ENCODE results near the gene IGFBP4.
A peak's percentile ranks its signal among the peaks of the same experiment; 100 is the strongest.

Gene IGFBP4

GRCh38 chr17:40443988-40444899 lies 994 bp downstream of the IGFBP4 start:
- Histone ChIP-seq H3K27ac (ENCODE audit: insufficient read depth, low read depth, low read length, poor library complexity, severe bottlenecking) (no peak overlapping the region), H3K4me1 (ENCODE audit: control insufficient read depth, insufficient read depth, low read length) (peaks cover 16% of the 10 kb centered on the region), H3K9me3 (ENCODE audit: control insufficient read depth, low read length) (no peaks in the 10 kb centered on the region), H3K36me3 (ENCODE audit: control insufficient read depth, insufficient read depth, low read length) (no peaks in the 10 kb centered on the region), H3K27me3 (ENCODE audit: control insufficient read depth, insufficient read depth, low read length, poor library complexity, severe bottlenecking) (peaks cover 10% of the 10 kb centered on the region), H3K4me3 (ENCODE audit: insufficient read depth, low read depth, low read length) (peak overlapping the region; percentile 54)
- 12 to 16% methylated on average over 13 to 14 of the region's 15 CpGs for WGBS, 2 experiments

GRCh38 chr17:40445751-40446468 lies 2.7 kb downstream of the IGFBP4 start:
- H3K27me3 ChIP-seq (ENCODE audit: control insufficient read depth, insufficient read depth, low read length, poor library complexity, severe bottlenecking) = peaks cover 10% of the 10 kb centered on the region
- H3K36me3 ChIP-seq (ENCODE audit: control insufficient read depth, insufficient read depth, low read length) = no peaks in the 10 kb centered on the region
- peaks cover 23% of the 10 kb centered on the region for H3K4me1 ChIP-seq (ENCODE audit: control insufficient read depth, insufficient read depth, low read length)
- WGBS, 2 experiments = 95% methylated on average over 10 to 11 of the region's 11 CpGs
- no peak overlapping the region for H3K4me3 ChIP-seq (ENCODE audit: insufficient read depth, low read depth, low read length)
- no peak overlapping the region for H3K27ac ChIP-seq (ENCODE audit: insufficient read depth, low read depth, low read length, poor library complexity, severe bottlenecking)
- no peaks in the 10 kb centered on the region for H3K9me3 ChIP-seq (ENCODE audit: control insufficient read depth, low read length)

GRCh38 chr17:40447148-40447644 lies 3.9 kb downstream of the IGFBP4 start:
- Histone ChIP-seq H3K4me1 (ENCODE audit: control insufficient read depth, insufficient read depth, low read length) (peaks cover 23% of the 10 kb centered on the region), H3K27ac (ENCODE audit: insufficient read depth, low read depth, low read length, poor library complexity, severe bottlenecking) (no peak overlapping the region), H3K4me3 (ENCODE audit: insufficient read depth, low read depth, low read length) (no peak overlapping the region), H3K27me3 (ENCODE audit: control insufficient read depth, insufficient read depth, low read length, poor library complexity, severe bottlenecking) (peaks cover 10% of the 10 kb centered on the region), H3K9me3 (ENCODE audit: control insufficient read depth, low read length) (no peaks in the 10 kb centered on the region), H3K36me3 (ENCODE audit: control insufficient read depth, insufficient read depth, low read length) (no peaks in the 10 kb centered on the region)
- WGBS, 2 experiments = 91 to 96% methylated on average over 8 of the region's 8 CpGs

- H3K27ac ChIP-seq (ENCODE audit: insufficient read depth, low read depth, low read length, poor library complexity, severe bottlenecking) = no peak overlapping the region
- H3K4me1 ChIP-seq (ENCODE audit: control insufficient read depth, insufficient read depth, low read length) = peaks cover 23% of the 10 kb centered on the region
- peaks cover 7% of the 10 kb centered on the region for H3K27me3 ChIP-seq (ENCODE audit: control insufficient read depth, insufficient read depth, low read length, poor library complexity, severe bottlenecking)
- H3K36me3 ChIP-seq (ENCODE audit: control insufficient read depth, insufficient read depth, low read length) = no peaks in the 10 kb centered on the region
- H3K4me3 ChIP-seq (ENCODE audit: insufficient read depth, low read depth, low read length) = no peak overlapping the region
- 95 to 96% methylated on average over 4 of the region's 4 CpGs for WGBS, 2 experiments
- no peaks in the 10 kb centered on the region for H3K9me3 ChIP-seq (ENCODE audit: control insufficient read depth, low read length)
Measured at GRCh38 chr17:40447806-40448205, 4.6 kb downstream of the IGFBP4 start.

GRCh38 chr17:40448213-40448638 lies 5.0 kb downstream of the IGFBP4 start:
- H3K27ac ChIP-seq (ENCODE audit: insufficient read depth, low read depth, low read length, poor library complexity, severe bottlenecking) = no peak overlapping the region
- no peaks in the 10 kb centered on the region for H3K9me3 ChIP-seq (ENCODE audit: control insufficient read depth, low read length)
- H3K36me3 ChIP-seq (ENCODE audit: control insufficient read depth, insufficient read depth, low read length) = no peaks in the 10 kb centered on the region
- peaks cover 7% of the 10 kb centered on the region for H3K27me3 ChIP-seq (ENCODE audit: control insufficient read depth, insufficient read depth, low read length, poor library complexity, severe bottlenecking)
- no peak overlapping the region for H3K4me3 ChIP-seq (ENCODE audit: insufficient read depth, low read depth, low read length)
- 87% methylated on average over 8 of the region's 8 CpGs for WGBS, 2 experiments
- peaks cover 23% of the 10 kb centered on the region for H3K4me1 ChIP-seq (ENCODE audit: control insufficient read depth, insufficient read depth, low read length)

- no peaks in the 10 kb centered on the region for H3K36me3 ChIP-seq (ENCODE audit: control insufficient read depth, insufficient read depth, low read length)
- no peak overlapping the region for H3K27ac ChIP-seq (ENCODE audit: insufficient read depth, low read depth, low read length, poor library complexity, severe bottlenecking)
- H3K4me1 ChIP-seq (ENCODE audit: control insufficient read depth, insufficient read depth, low read length) = peaks cover 22% of the 10 kb centered on the region
- WGBS, 2 experiments = 93 to 94% methylated on average over 6 to 7 of the region's 7 CpGs
- H3K9me3 ChIP-seq (ENCODE audit: control insufficient read depth, low read length) = no peaks in the 10 kb centered on the region
- H3K27me3 ChIP-seq (ENCODE audit: control insufficient read depth, insufficient read depth, low read length, poor library complexity, severe bottlenecking) = peaks cover 7% of the 10 kb centered on the region
- H3K4me3 ChIP-seq (ENCODE audit: insufficient read depth, low read depth, low read length) = no peak overlapping the region
Measured at GRCh38 chr17:40448639-40449261, 5.5 kb downstream of the IGFBP4 start.

- 77 to 88% methylated on average over 3 of the region's 3 CpGs for WGBS, 2 experiments
- Histone ChIP-seq H3K36me3 (ENCODE audit: control insufficient read depth, insufficient read depth, low read length) (no peaks in the 10 kb centered on the region), H3K27me3 (ENCODE audit: control insufficient read depth, insufficient read depth, low read length, poor library complexity, severe bottlenecking) (no peaks in the 10 kb centered on the region), H3K4me3 (ENCODE audit: insufficient read depth, low read depth, low read length) (no peak overlapping the region), H3K27ac (ENCODE audit: insufficient read depth, low read depth, low read length, poor library complexity, severe bottlenecking) (no peak overlapping the region), H3K4me1 (ENCODE audit: control insufficient read depth, insufficient read depth, low read length) (peaks cover 11% of the 10 kb centered on the region), H3K9me3 (ENCODE audit: control insufficient read depth, low read length) (no peaks in the 10 kb centered on the region)
Measured at GRCh38 chr17:40450175-40450574, 6.9 kb downstream of the IGFBP4 start.

- Histone ChIP-seq H3K36me3 (ENCODE audit: control insufficient read depth, insufficient read depth, low read length) (peaks cover 4% of the 10 kb centered on the region), H3K27ac (ENCODE audit: insufficient read depth, low read depth, low read length, poor library complexity, severe bottlenecking) (no peak overlapping the region), H3K4me3 (ENCODE audit: insufficient read depth, low read depth, low read length) (no peak overlapping the region), H3K9me3 (ENCODE audit: control insufficient read depth, low read length) (no peaks in the 10 kb centered on the region), H3K4me1 (ENCODE audit: control insufficient read depth, insufficient read depth, low read length) (peaks cover 7% of the 10 kb centered on the region), H3K27me3 (ENCODE audit: control insufficient read depth, insufficient read depth, low read length, poor library complexity, severe bottlenecking) (no peaks in the 10 kb centered on the region)
- 93 to 95% methylated on average over 6 of the region's 6 CpGs for WGBS, 2 experiments
Measured at GRCh38 chr17:40451420-40451819, 8.2 kb downstream of the IGFBP4 start.

- peaks cover 4% of the 10 kb centered on the region for H3K36me3 ChIP-seq (ENCODE audit: control insufficient read depth, insufficient read depth, low read length)
- no peak overlapping the region for H3K4me3 ChIP-seq (ENCODE audit: insufficient read depth, low read depth, low read length)
- H3K9me3 ChIP-seq (ENCODE audit: control insufficient read depth, low read length) = no peaks in the 10 kb centered on the region
- H3K4me1 ChIP-seq (ENCODE audit: control insufficient read depth, insufficient read depth, low read length) = peaks cover 7% of the 10 kb centered on the region
- no peaks in the 10 kb centered on the region for H3K27me3 ChIP-seq (ENCODE audit: control insufficient read depth, insufficient read depth, low read length, poor library complexity, severe bottlenecking)
- no peak overlapping the region for H3K27ac ChIP-seq (ENCODE audit: insufficient read depth, low read depth, low read length, poor library complexity, severe bottlenecking)
- 91% methylated on average over 7 of the region's 7 CpGs for WGBS, 2 experiments
Measured at GRCh38 chr17:40452216-40452787, 9.1 kb downstream of the IGFBP4 start.
